HFFc6 (cell line): ENCODE results near the gene ASCC2. TPM values are rescaled to one million over a fixed set of nuclear protein-coding genes. Genes with fewer than 3 reads are reported as not detected.
A peak's percentile ranks its signal among the peaks of the same experiment; 100 is the strongest.

Experiments
- DNase-seq: peaks from one replicate; pipeline ENCODE4 v3.0.0-alpha.2; 2018
- H3K27ac Mint-ChIP-seq: 2 replicates; pipeline ENCODE4 v1.8.0; 2020; ENCODE audit warnings: mild to moderate bottlenecking, mixed read lengths
- H3K27me3 Mint-ChIP-seq: 2 replicates; pipeline ENCODE4 v1.8.0; 2021; ENCODE audit warnings: mild to moderate bottlenecking, moderate library complexity, mixed read lengths; ENCODE audit not compliant: insufficient read depth
- H3K36me3 Mint-ChIP-seq: 2 replicates; pipeline ENCODE4 v1.8.0; 2021; ENCODE audit warnings: low read depth, mixed read lengths
- H3K4me1 Mint-ChIP-seq: 2 replicates; pipeline ENCODE4 v1.8.0; 2020; ENCODE audit warnings: low read depth, mixed read lengths
- H3K4me3 Mint-ChIP-seq: 2 replicates; pipeline ENCODE4 v1.8.0; 2020; ENCODE audit warnings: mild to moderate bottlenecking, moderate library complexity, mixed read lengths
- H3K9me3 Mint-ChIP-seq: 2 replicates; pipeline ENCODE4 v1.8.0; 2020; ENCODE audit warnings: mild to moderate bottlenecking, mixed read lengths
- total RNA-seq, 6 experiments: library from RNA; stranded (reverse); fragmentation: NEBNext Ultra II Directional; extraction: Animal tissue kit (Norgen Biotek cat#: 25700); gene quantifications; 2 replicates in 1 of 6; 3 replicates in 5 of 6; pipeline ENCODE4 v1.2.3, GENCODE V29; 2021
- TF ChIP-seq, protein P1 (sequence below): fragments of 200-600 bp; sonication (generic); IDR thresholded peaks from 2 replicates; pipeline ENCODE4 v1.5.0; 2021; ENCODE audit warnings: antibody characterized with exemption, mild to moderate bottlenecking

The ASCC2 gene
- total RNA-seq, 6 experiments from 2014 or later, result 60.1 to 73.6 (median 66.4) TPM

DNA sequence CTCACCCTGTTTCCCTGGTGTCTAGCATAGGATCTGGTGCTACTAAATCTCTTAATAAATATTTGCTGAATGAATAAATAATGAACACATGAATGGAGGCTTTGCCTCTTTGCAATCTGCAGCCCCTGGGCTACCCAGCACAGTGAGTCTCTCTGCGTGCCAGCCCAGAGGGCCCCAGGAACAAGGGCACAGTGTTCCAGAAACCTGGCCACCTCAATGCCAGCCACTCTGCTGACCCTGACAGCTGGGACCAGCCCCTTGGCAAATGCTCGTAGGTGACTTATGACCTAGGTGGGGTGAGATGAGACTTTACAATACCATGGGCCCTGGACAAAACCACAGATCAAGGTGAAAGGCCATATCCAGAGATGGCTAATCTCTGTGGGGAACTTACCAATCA, 39.3 kb downstream of the ASCC2 start:
- peak overlapping the region; percentile 90 for H3K27ac Mint-ChIP-seq
- no peak for DNase-seq
- H3K4me1 Mint-ChIP-seq, result peaks cover 37% of the 10 kb centered on the region
- H3K27me3 Mint-ChIP-seq, result no peaks in the 10 kb centered on the region
- peak overlapping the region; percentile 71 for H3K4me3 Mint-ChIP-seq
- H3K36me3 Mint-ChIP-seq, result peaks cover 34% of the 10 kb centered on the region
- no peaks in the 10 kb centered on the region for H3K9me3 Mint-ChIP-seq
- TF ChIP-seq, protein P1, sequence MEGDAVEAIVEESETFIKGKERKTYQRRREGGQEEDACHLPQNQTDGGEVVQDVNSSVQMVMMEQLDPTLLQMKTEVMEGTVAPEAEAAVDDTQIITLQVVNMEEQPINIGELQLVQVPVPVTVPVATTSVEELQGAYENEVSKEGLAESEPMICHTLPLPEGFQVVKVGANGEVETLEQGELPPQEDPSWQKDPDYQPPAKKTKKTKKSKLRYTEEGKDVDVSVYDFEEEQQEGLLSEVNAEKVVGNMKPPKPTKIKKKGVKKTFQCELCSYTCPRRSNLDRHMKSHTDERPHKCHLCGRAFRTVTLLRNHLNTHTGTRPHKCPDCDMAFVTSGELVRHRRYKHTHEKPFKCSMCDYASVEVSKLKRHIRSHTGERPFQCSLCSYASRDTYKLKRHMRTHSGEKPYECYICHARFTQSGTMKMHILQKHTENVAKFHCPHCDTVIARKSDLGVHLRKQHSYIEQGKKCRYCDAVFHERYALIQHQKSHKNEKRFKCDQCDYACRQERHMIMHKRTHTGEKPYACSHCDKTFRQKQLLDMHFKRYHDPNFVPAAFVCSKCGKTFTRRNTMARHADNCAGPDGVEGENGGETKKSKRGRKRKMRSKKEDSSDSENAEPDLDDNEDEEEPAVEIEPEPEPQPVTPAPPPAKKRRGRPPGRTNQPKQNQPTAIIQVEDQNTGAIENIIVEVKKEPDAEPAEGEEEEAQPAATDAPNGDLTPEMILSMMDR, result no peak

DNA sequence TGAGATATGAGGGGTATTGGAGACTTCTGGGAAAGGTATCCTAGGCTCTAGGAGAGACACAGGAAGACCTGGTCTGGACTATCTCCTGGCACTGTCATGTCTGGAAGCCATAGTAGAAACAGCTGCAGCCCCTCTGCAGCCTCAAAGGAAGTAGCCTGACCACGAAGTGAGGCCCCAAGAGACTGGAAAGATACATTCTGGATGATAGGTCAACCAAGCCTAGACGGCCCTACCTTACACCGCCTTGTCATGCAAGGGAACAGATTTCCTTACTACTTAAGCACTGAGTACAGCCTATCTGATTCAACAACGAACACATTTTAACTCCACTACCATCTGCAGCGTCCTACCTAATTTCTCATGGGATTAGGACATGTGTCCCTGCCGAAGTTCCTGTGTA, 39.8 kb downstream of the ASCC2 start:
- peak overlapping the region; percentile 90 for H3K27ac Mint-ChIP-seq
- H3K27me3 Mint-ChIP-seq, result no peaks in the 10 kb centered on the region
- H3K9me3 Mint-ChIP-seq, result no peaks in the 10 kb centered on the region
- DNase-seq, result no peak
- peaks cover 37% of the 10 kb centered on the region for H3K4me1 Mint-ChIP-seq
- TF ChIP-seq, protein P1, result no peak
- H3K4me3 Mint-ChIP-seq, result peak overlapping the region; percentile 71; the same call in 1 of the 2 replicates
- H3K36me3 Mint-ChIP-seq, result peaks cover 34% of the 10 kb centered on the region

DNA sequence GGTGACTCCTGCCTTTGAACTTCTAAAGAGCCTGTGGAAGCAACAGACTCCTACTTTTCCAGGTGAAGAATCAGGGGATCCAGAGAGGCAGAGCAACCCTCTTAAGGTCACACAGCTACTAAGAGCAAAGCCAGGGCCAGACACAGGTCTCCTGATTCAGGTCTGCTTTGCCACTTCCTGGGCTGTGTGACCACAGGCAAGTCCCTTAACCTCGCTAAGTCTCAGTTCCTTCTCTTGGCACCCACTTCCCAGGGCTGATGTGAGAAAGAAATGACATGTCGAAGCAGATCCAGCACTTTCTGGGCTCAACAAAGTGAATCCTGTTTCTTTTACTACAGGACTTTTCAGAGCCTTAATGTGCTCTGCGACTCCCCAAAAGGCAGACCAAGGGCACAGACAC, 40.7 kb downstream of the ASCC2 start:
- Mint-ChIP-seq H3K27me3 (no peaks in the 10 kb centered on the region), H3K36me3 (peaks cover 34% of the 10 kb centered on the region), H3K9me3 (no peaks in the 10 kb centered on the region), H3K4me1 (peaks cover 37% of the 10 kb centered on the region), H3K27ac (0 out of 2 replicates have a peak overlapping the region, but pooled peaks have one; percentile 31), H3K4me3 (no peak overlapping the region)
- TF ChIP-seq, protein P1, result no peak
- no peak for DNase-seq

DNA sequence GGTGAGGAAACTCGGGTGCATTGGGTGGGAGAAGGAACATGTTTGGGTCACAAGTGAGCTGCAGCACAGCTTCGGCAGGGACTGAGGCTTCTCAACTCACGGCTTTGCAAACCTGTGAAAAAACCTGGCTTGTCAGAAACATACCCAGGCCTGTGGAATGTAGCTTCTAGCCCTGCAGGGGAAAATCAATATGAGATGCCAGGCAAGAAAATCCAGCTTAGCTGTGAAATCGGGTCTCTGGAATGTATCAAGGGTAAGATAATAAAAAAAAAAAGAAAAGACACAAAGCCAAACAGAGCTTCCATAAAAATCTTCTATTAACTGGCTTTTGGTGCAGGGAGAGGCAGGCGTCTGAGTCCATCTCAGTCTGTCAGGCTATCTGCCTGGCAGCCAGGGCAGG, 42.4 kb downstream of the ASCC2 start:
- peaks cover 29% of the 10 kb centered on the region for H3K4me1 Mint-ChIP-seq
- H3K36me3 Mint-ChIP-seq, result peaks cover 27% of the 10 kb centered on the region
- DNase-seq, result no peak
- no peaks in the 10 kb centered on the region for H3K27me3 Mint-ChIP-seq
- H3K4me3 Mint-ChIP-seq, result no peak overlapping the region
- TF ChIP-seq, protein P1, result no peak
- no peaks in the 10 kb centered on the region for H3K9me3 Mint-ChIP-seq
- peak overlapping the region; percentile 7; the same call in 1 of the 2 replicates for H3K27ac Mint-ChIP-seq

DNA sequence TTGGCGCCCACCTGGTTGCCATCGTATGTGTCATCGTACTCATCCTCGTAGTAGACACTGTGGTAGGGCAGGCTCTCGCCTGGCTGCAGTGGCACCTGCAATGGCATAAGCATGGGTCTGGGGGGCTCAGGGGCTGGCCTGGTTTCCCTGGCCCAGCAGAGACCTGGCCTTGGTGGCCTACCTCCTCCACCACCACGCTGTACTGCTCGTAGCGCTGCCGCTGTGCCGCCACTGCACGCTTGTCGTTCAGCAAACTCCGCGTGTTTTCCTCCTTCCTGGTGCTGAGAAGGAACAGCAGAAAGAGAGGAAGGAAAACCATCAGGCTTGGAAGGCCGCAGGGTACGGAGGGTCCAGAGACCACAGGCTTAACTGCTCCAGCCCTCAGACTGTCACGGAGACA, 44.7 kb downstream of the ASCC2 start:
- Mint-ChIP-seq H3K27ac (no peak overlapping the region), H3K4me1 (peaks cover 7% of the 10 kb centered on the region), H3K4me3 (no peak overlapping the region), H3K27me3 (peaks cover 2% of the 10 kb centered on the region; the same call in 1 of the 2 replicates), H3K9me3 (no peaks in the 10 kb centered on the region), H3K36me3 (peaks cover 22% of the 10 kb centered on the region)
- TF ChIP-seq, protein P1, result no peak
- no peak for DNase-seq

DNA sequence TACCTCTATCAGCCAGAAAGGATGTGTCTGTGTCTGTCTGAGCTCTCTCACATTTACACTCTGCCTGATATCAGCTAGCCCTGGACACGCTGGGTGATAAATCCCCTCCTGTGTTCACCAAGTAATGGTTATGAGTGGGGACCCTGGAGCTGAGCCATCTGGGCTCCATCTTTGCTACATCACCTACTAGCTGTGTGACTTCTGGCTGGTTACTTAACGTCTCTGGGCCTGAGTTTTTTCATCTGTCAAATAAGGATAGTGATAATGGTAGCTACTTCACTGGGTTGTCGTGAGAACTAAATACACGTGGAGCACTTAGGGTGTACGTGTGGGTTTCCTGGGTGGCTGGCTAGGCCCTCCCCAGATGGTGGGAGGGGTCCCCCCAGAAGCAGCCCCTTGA, 48.0 kb downstream of the ASCC2 start:
- DNase-seq, result no peak
- peaks cover 2% of the 10 kb centered on the region; the same call in 1 of the 2 replicates for H3K27me3 Mint-ChIP-seq
- TF ChIP-seq, protein P1, result no peak
- no peaks in the 10 kb centered on the region for H3K9me3 Mint-ChIP-seq
- no peak overlapping the region for H3K4me3 Mint-ChIP-seq
- H3K4me1 Mint-ChIP-seq, result peaks cover 1% of the 10 kb centered on the region
- H3K27ac Mint-ChIP-seq, result no peak overlapping the region
- peaks cover 8% of the 10 kb centered on the region for H3K36me3 Mint-ChIP-seq
